ENCODE data around the gene NCK1.

DNA sequence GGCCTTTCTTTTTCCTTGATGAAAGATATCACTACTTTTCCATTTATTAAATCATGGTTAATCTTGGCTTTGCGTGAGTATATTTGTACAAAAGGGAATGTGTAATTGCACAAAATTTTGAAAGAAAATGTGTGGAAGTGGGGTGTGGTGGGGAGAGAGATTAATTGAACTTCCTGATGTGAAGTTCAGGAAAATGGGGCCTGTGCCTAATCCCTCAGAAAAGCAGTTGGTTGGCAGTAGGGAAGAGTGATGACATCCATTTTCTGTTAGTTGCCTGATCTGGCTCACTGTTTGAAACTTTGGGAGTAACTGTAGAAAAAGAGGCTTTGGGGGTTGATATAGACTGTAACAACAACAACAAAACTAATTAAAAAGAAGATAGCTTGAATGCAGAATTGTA lies 85.0 kb downstream of the NCK1 start:
- TF ChIP-seq FOXK2 (IDR thresholded peaks at IDR 0.05) (no peak), FOXM1 (IDR thresholded peaks at IDR 0.05; ENCODE audit: borderline replicate concordance) (no peak), ZNF384 (IDR thresholded peaks at IDR 0.05) (no peak), BHLHE40 (IDR thresholded peaks at IDR 0.05; ENCODE audit: borderline replicate concordance) (no peak), SP1 (IDR thresholded peaks at IDR 0.05) (no peak), HDGF (IDR thresholded peaks at IDR 0.05; ENCODE audit: borderline replicate concordance) (no peak), SUZ12 (IDR thresholded peaks at IDR 0.05) (no peak), TARDBP (IDR thresholded peaks at IDR 0.05) (no peak), ELF4 (IDR thresholded peaks at IDR 0.05) (no peak), CTBP1 (IDR thresholded peaks at IDR 0.05; ENCODE audit: borderline replicate concordance) (no peak), NFRKB (IDR thresholded peaks at IDR 0.05) (no peak), FOXA1 (IDR thresholded peaks at IDR 0.05) (no peak)
- TF ChIP-seq, protein P1, sequence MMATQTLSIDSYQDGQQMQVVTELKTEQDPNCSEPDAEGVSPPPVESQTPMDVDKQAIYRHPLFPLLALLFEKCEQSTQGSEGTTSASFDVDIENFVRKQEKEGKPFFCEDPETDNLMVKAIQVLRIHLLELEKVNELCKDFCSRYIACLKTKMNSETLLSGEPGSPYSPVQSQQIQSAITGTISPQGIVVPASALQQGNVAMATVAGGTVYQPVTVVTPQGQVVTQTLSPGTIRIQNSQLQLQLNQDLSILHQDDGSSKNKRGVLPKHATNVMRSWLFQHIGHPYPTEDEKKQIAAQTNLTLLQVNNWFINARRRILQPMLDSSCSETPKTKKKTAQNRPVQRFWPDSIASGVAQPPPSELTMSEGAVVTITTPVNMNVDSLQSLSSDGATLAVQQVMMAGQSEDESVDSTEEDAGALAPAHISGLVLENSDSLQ (IDR thresholded peaks at IDR 0.05), result no peak

Measured in HEK293T (cell line).